Smooth muscle cell (in vitro differentiated cells): ENCODE data around the gene RNF126. TPM values are rescaled to one million over a fixed set of nuclear protein-coding genes. Genes with fewer than 3 reads are reported as not detected.

ENCODE experiments used
- DNase-seq: peaks from one replicate; lab custom pipeline; 2025; ENCODE audit not compliant: unreplicated experiment; lab: John Stamatoyannopoulos, UW
- H2AFZ ChIP-seq: fragments of 200-600 bp; sonication (generic); 2 replicates; pipeline ENCODE4 v1.6.0; 2016; ENCODE audit warnings: antibody characterized with exemption, low read depth, mild to moderate bottlenecking
- H3F3A ChIP-seq: fragments of 200-600 bp; sonication (generic); 2 replicates; pipeline ENCODE4 v1.6.0; 2017; ENCODE audit warnings: antibody characterized with exemption, low read depth
- H3K27ac ChIP-seq: fragments of 200-600 bp; sonication (generic); 2 replicates; pipeline ENCODE4 v1.5.1; 2016; ENCODE audit warnings: low read depth, mild to moderate bottlenecking
- H3K27me3 ChIP-seq: fragments of 200-600 bp; sonication (generic); 2 replicates; pipeline ENCODE4 v1.6.1; 2016; ENCODE audit warnings: low read depth, mild to moderate bottlenecking
- H3K36me3 ChIP-seq: fragments of 200-600 bp; sonication (generic); 2 replicates; pipeline ENCODE4 v1.5.1; 2016; ENCODE audit warnings: low read depth
- H3K4me1 ChIP-seq: fragments of 200-600 bp; sonication (generic); 2 replicates; pipeline ENCODE4 v1.5.1; 2016; ENCODE audit warnings: low read depth
- H3K4me2 ChIP-seq: fragments of 200-600 bp; sonication (generic); 2 replicates; pipeline ENCODE4 v1.6.0; 2016; ENCODE audit warnings: mild to moderate bottlenecking
- H3K4me3 ChIP-seq: fragments of 200-600 bp; sonication (generic); 2 replicates; pipeline ENCODE4 v1.5.1; 2016; ENCODE audit warnings: mild to moderate bottlenecking
- H3K79me2 ChIP-seq: fragments of 200-600 bp; sonication (generic); 2 replicates; pipeline ENCODE4 v1.6.0; 2016; ENCODE audit warnings: low read depth, mild to moderate bottlenecking
- H3K9ac ChIP-seq: fragments of 200-600 bp; sonication (generic); 2 replicates; pipeline ENCODE4 v1.6.0; 2016; ENCODE audit warnings: low read depth
- H3K9me3 ChIP-seq: fragments of 200-600 bp; sonication (generic); replicated peaks from 2 replicates; pipeline ENCODE4 v1.5.1; 2016; ENCODE audit warnings: low read depth
- H4K20me1 ChIP-seq: fragments of 200-600 bp; sonication (generic); 2 replicates; pipeline ENCODE4 v1.6.0; 2016; ENCODE audit warnings: low read depth
- CTCF ChIP-seq: fragments of 200-600 bp; sonication (generic); IDR thresholded peaks from 2 replicates; pipeline ENCODE4 v1.5.1; 2017; ENCODE audit warnings: borderline replicate concordance, mild to moderate bottlenecking, antibody characterized with exemption; ENCODE audit not compliant: insufficient read depth, poor library complexity, severe bottlenecking
- WGBS: methylation state at CpG from one replicate; pipeline ENCODE4 v1.1.7; 2016; ENCODE audit warnings: low lambda C conversion rate; 5-methylcytosine and 5-hydroxymethylcytosine counted together
- polyA plus RNA-seq: library from polyadenylated mRNA; unstranded; fragments of >200 nt; fragmentation: Nextera tagmentation; extraction: Ambion mirVana; gene quantifications from 2 replicates; pipeline ENCODE4 v1.2.1, GENCODE V29; 2016
- total RNA-seq: library from RNA; depleted of rRNA; stranded (reverse); fragments of >200 nt; gene quantifications from 2 replicates; pipeline ENCODE4 v1.2.3, GENCODE V29; 2014

The RNF126 gene
- total and polyA plus RNA-seq, 2 experiments from 2014 or later: 19.8 to 60.4 TPM

- H3K79me2 ChIP-seq: no peaks in the 10 kb centered on the region
- 94% methylated on average over 14 of the region's 14 CpGs for WGBS
Observed at GRCh38 chr19:644789-645188, 18.2 kb downstream of the RNF126 start.

GRCh38 chr19:644363-644762 is 18.7 kb downstream of the RNF126 start:
- Histone ChIP-seq H3K4me2 (no peak overlapping the region), H2AFZ (no peak overlapping the region), H3K4me3 (no peak overlapping the region), H3K27me3 (no peaks in the 10 kb centered on the region), H3F3A (no peaks in the 10 kb centered on the region), H4K20me1 (peaks cover 10% of the 10 kb centered on the region), H3K4me1 (no peaks in the 10 kb centered on the region), H3K9ac (no peak overlapping the region), H3K27ac (no peak overlapping the region), H3K36me3 (no peaks in the 10 kb centered on the region), H3K79me2 (no peaks in the 10 kb centered on the region), H3K9me3 (no peaks in the 10 kb centered on the region)
- TF ChIP-seq CTCF: no peak
- no peak for DNase-seq
- WGBS: 94% methylated on average over 27 of the region's 28 CpGs

More at GRCh38 chr19:644789-645188, 18.2 kb downstream of the RNF126 start:
- no peak overlapping the region for H3K9ac ChIP-seq
- H3K27me3 ChIP-seq: no peaks in the 10 kb centered on the region
- no peaks in the 10 kb centered on the region for H3F3A ChIP-seq
- DNase-seq: no peak
- no peak overlapping the region for H2AFZ ChIP-seq
- H4K20me1 ChIP-seq: peaks cover 15% of the 10 kb centered on the region
- H3K27ac ChIP-seq: no peak overlapping the region
- H3K4me1 ChIP-seq: no peaks in the 10 kb centered on the region
- no peak overlapping the region for H3K4me2 ChIP-seq
- H3K4me3 ChIP-seq: no peak overlapping the region
- H3K36me3 ChIP-seq: no peaks in the 10 kb centered on the region
- no peak for TF ChIP-seq CTCF
- no peaks in the 10 kb centered on the region for H3K9me3 ChIP-seq

GRCh38 chr19:643736-644135 is 19.3 kb downstream of the RNF126 start:
- Histone ChIP-seq H3K4me1 (no peaks in the 10 kb centered on the region), H3K4me3 (no peak overlapping the region), H3K36me3 (no peaks in the 10 kb centered on the region), H3K9ac (no peak overlapping the region), H3K9me3 (no peaks in the 10 kb centered on the region), H3F3A (no peaks in the 10 kb centered on the region), H3K27me3 (no peaks in the 10 kb centered on the region), H3K79me2 (no peaks in the 10 kb centered on the region), H3K4me2 (no peak overlapping the region), H3K27ac (no peak overlapping the region), H2AFZ (no peak overlapping the region), H4K20me1 (peaks cover 4% of the 10 kb centered on the region)
- WGBS: 94% methylated on average over 10 of the region's 24 CpGs
- DNase-seq: no peak
- no peak for TF ChIP-seq CTCF
